Neural cell (in vitro differentiated cells): ENCODE data around the gene FBXO38. TPM values are rescaled to one million over a fixed set of nuclear protein-coding genes. Genes with fewer than 3 reads are reported as not detected.

Experiments used
- H2AFZ ChIP-seq: fragments of 200-600, 300-800 bp; sonication (generic), shearing (Covaris generic); 2 replicates; pipeline ENCODE4 v1.6.0; 2014; ENCODE audit warnings: low read depth, mild to moderate bottlenecking, antibody characterized with exemption, low read length, moderate library complexity
- H3F3A ChIP-seq: fragments of 200-600 bp; shearing (Covaris generic); 2 replicates; pipeline ENCODE4 v1.6.1; 2016; ENCODE audit warnings: mild to moderate bottlenecking, moderate library complexity, mixed read lengths, antibody characterized with exemption, low read length; ENCODE audit not compliant: insufficient read depth, poor library complexity, severe bottlenecking
- H3K27ac ChIP-seq: fragments of 200-600, 300-800 bp; sonication (generic), shearing (Covaris generic); 2 replicates; pipeline ENCODE4 v1.5.1; 2014; ENCODE audit warnings: mild to moderate bottlenecking, low read length, moderate library complexity
- H3K27me3 ChIP-seq: fragments of 300-800, 200-600 bp; sonication (generic), shearing (Covaris generic); 2 replicates; pipeline ENCODE4 v1.6.0; 2014; ENCODE audit warnings: mild to moderate bottlenecking, low read depth, low read length, moderate library complexity; ENCODE audit not compliant: insufficient read depth
- H3K36me3 ChIP-seq: fragments of 300-800, 200-600 bp; sonication (generic), shearing (Covaris generic); 2 replicates; pipeline ENCODE4 v1.5.1; 2014; ENCODE audit warnings: mild to moderate bottlenecking, antibody characterized with exemption, low read length, moderate library complexity; ENCODE audit not compliant: insufficient read depth
- H3K4me2 ChIP-seq: fragments of 300-800, 200-600 bp; sonication (generic), shearing (Covaris generic); 2 replicates; pipeline ENCODE4 v1.6.0; 2014; ENCODE audit warnings: mild to moderate bottlenecking, low read length
- H3K4me3 ChIP-seq: fragments of 300-800, 200-600 bp; sonication (generic), shearing (Covaris generic); 2 replicates; pipeline ENCODE4 v1.5.1; 2014; ENCODE audit warnings: mild to moderate bottlenecking, low read length, moderate library complexity
- H3K79me2 ChIP-seq: fragments of 200-600 bp; shearing (Covaris generic); replicated peaks from 2 replicates; pipeline ENCODE4 v1.6.0; 2014; ENCODE audit warnings: mild to moderate bottlenecking, low read length, moderate library complexity; ENCODE audit not compliant: insufficient read depth
- H3K9ac ChIP-seq: fragments of 300-800, 200-600 bp; sonication (generic), shearing (Covaris generic); 2 replicates; pipeline ENCODE4 v1.6.1; 2016; ENCODE audit warnings: mild to moderate bottlenecking, low read length, mixed read lengths
- H3K9me2 ChIP-seq: fragments of 200-600 bp; shearing (Covaris generic); 2 replicates; pipeline ENCODE4 v1.6.1; 2016; ENCODE audit warnings: mild to moderate bottlenecking, low read length, mixed read lengths; ENCODE audit not compliant: insufficient read depth
- H3K9me3 ChIP-seq: fragments of 200-600, 300-800 bp; sonication (generic), shearing (Covaris generic); 2 replicates; pipeline ENCODE4 v1.6.1; 2016; ENCODE audit warnings: mild to moderate bottlenecking, mixed run types, low read length, moderate library complexity, mixed read lengths
- H4K20me1 ChIP-seq: fragments of 200-600 bp; shearing (Covaris generic); 2 replicates; pipeline ENCODE4 v1.6.1; 2016; ENCODE audit warnings: mild to moderate bottlenecking, mixed run types; ENCODE audit not compliant: insufficient read depth
- CTCF ChIP-seq: fragments of 450-650 bp; IDR thresholded peaks from 2 replicates; pipeline ENCODE4 v1.5.1; 2014; ENCODE audit warnings: antibody characterized with exemption, mild to moderate bottlenecking, moderate library complexity; ENCODE audit not compliant: poor library complexity, severe bottlenecking
- EP300 ChIP-seq: fragments of 450-650 bp; conservative IDR thresholded peaks from 2 replicates; pipeline ENCODE4 v1.6.1; 2014; ENCODE audit warnings: antibody characterized with exemption, mild to moderate bottlenecking, moderate library complexity; ENCODE audit not compliant: poor library complexity, severe bottlenecking
- EZH2 ChIP-seq: fragments of 200-600, 300-800 bp; shearing (Covaris generic), sonication (generic); IDR thresholded peaks from 2 replicates; pipeline ENCODE4 v1.6.1; 2014; ENCODE audit warnings: antibody characterized with exemption, low read length, borderline replicate concordance, mild to moderate bottlenecking; ENCODE audit not compliant: insufficient read depth, poor library complexity, severe bottlenecking
- MXI1 ChIP-seq: fragments of 450-650 bp; conservative IDR thresholded peaks from 2 replicates; pipeline ENCODE4 v1.6.1; 2014; ENCODE audit warnings: antibody characterized with exemption, mild to moderate bottlenecking; ENCODE audit not compliant: poor library complexity, severe bottlenecking
- POLR2AphosphoS5 ChIP-seq: IDR thresholded peaks from 2 replicates; pipeline ENCODE4 v1.6.1; 2012
- RAD21 ChIP-seq: fragments of 450-650 bp; conservative IDR thresholded peaks from 2 replicates; pipeline ENCODE4 v1.6.1; 2014; ENCODE audit warnings: antibody characterized with exemption, mild to moderate bottlenecking, moderate library complexity
- REST ChIP-seq: IDR thresholded peaks from 2 replicates; pipeline ENCODE4 v1.6.1; 2012; ENCODE audit warnings: borderline replicate concordance
- SMC3 ChIP-seq: fragments of 450-650 bp; conservative IDR thresholded peaks from 2 replicates; pipeline ENCODE4 v1.6.1; 2014; ENCODE audit warnings: antibody characterized with exemption, mild to moderate bottlenecking, moderate library complexity; ENCODE audit not compliant: poor library complexity
- TAF1 ChIP-seq: IDR thresholded peaks from 2 replicates; pipeline ENCODE4 v1.6.1; 2012; ENCODE audit warnings: low read depth
- polyA plus RNA-seq: library from polyadenylated mRNA; depleted of rRNA; stranded (reverse); fragments of >200 nt; gene quantifications from 2 replicates; pipeline ENCODE4 v1.2.3, GENCODE V29; 2014

FBXO38 gene
- polyA plus RNA-seq, 1 donor from 2014 or later: 69.1 TPM

- Histone ChIP-seq H3K9ac (no peak overlapping the region), H3K27ac (no peak overlapping the region), H3F3A (no peaks in the 10 kb centered on the region), H3K4me2 (no peak overlapping the region), H3K79me2 (no peaks in the 10 kb centered on the region), H3K27me3 (no peaks in the 10 kb centered on the region), H3K9me2 (no peaks in the 10 kb centered on the region), H3K4me3 (no peak overlapping the region), H4K20me1 (no peaks in the 10 kb centered on the region), H3K36me3 (no peaks in the 10 kb centered on the region), H2AFZ (no peak overlapping the region), H3K9me3 (no peaks in the 10 kb centered on the region)
- no peak for TF ChIP-seq TAF1
- no peak for TF ChIP-seq REST
- TF ChIP-seq MXI1: no peak
- TF ChIP-seq SMC3: no peak
- TF ChIP-seq EZH2: no peak
- no peak for TF ChIP-seq POLR2AphosphoS5
- TF ChIP-seq EP300: no peak
- no peak for TF ChIP-seq CTCF
- no peak for TF ChIP-seq RAD21
Observed at GRCh38 chr5:148491793-148492184, 108.0 kb downstream of the FBXO38 start.

GRCh38 chr5:148492351-148492750, 108.6 kb downstream of the FBXO38 start:
- Histone ChIP-seq H3K4me2 (no peak overlapping the region), H3K27me3 (no peaks in the 10 kb centered on the region), H2AFZ (no peak overlapping the region), H3K9me2 (no peaks in the 10 kb centered on the region), H3K9ac (no peak overlapping the region), H3K79me2 (no peaks in the 10 kb centered on the region), H3K27ac (no peak overlapping the region), H3K9me3 (no peaks in the 10 kb centered on the region), H3K4me3 (no peak overlapping the region), H4K20me1 (no peaks in the 10 kb centered on the region), H3K36me3 (no peaks in the 10 kb centered on the region), H3F3A (no peaks in the 10 kb centered on the region)
- TF ChIP-seq RAD21: no peak
- no peak for TF ChIP-seq SMC3
- no peak for TF ChIP-seq EP300
- no peak for TF ChIP-seq MXI1
- TF ChIP-seq POLR2AphosphoS5: no peak
- TF ChIP-seq EZH2: no peak
- no peak for TF ChIP-seq TAF1
- TF ChIP-seq CTCF: no peak
- no peak for TF ChIP-seq REST
